A549 (cell line): ENCODE measurements around the gene LIPA. TPM values are rescaled to one million over a fixed set of nuclear protein-coding genes. Genes with fewer than 3 reads are reported as not detected.

ENCODE experiments used
- ATAC-seq, 2 experiments: fragments of 200-7000 bp in 1 of 2; fragments of >200 bp in 1 of 2; cut with Nextera tagmentation in 1 of 2; cut with Tn5 transposase in 1 of 2; 3 replicates each; pipeline versions ENCODE4 v1.8.0 to v1.9.1; 2018 to 2020; ENCODE audit warnings: mild to moderate bottlenecking in 1 of 2, moderate library complexity in 1 of 2
- CTCF ChIA-PET: fragments of 300-600 bp; sonication (Branson Sonifier 250); formaldehyde crosslinking; extraction: SDS; loops from one replicate; lab custom pipeline; 2021; ENCODE audit warnings: antibody characterized with exemption, inconsistent platforms; lab: Yijun Ruan, JAX
- POLR2A ChIA-PET: fragments of 350-600 bp; formaldehyde crosslinking; extraction: SDS; loops from one replicate; lab custom pipeline; 2021; ENCODE audit warnings: antibody characterized with exemption, inconsistent platforms; lab: Yijun Ruan, JAX
- DNase-seq, 2 experiments: peaks; one replicate each; pipeline versions ENCODE4 v3.0.0 to v3.0.0-alpha.2; 2011 to 2016; ENCODE audit warnings: low read depth in 1 of 2, low spot score in 1 of 2
- FAIRE-seq: peaks from 2 replicates; lab custom pipeline; 2011; peaks lifted over from hg19 to GRCh38; lab: Jason Lieb, UNC
- H3K27ac ChIP-seq, 2 experiments: fragments of >200 bp; sonication (Bioruptor Twin); formaldehyde crosslinking; 3 replicates each; pipeline ENCODE4 v1.5.1; 2016 to 2017
- H3K4me1 ChIP-seq: fragments of >200 bp; sonication (Bioruptor Twin); formaldehyde crosslinking; 3 replicates; pipeline ENCODE4 v1.6.1; 2016
- H3K4me2 ChIP-seq: fragments of >200 bp; sonication (Bioruptor Twin); formaldehyde crosslinking; 3 replicates; pipeline ENCODE4 v1.6.1; 2016
- H3K4me3 ChIP-seq: fragments of >200 bp; sonication (Bioruptor Twin); formaldehyde crosslinking; 3 replicates; pipeline ENCODE4 v1.5.1; 2016
- H3K9me3 ChIP-seq: fragments of >200 bp; sonication (Bioruptor Twin); formaldehyde crosslinking; 3 replicates; pipeline ENCODE4 v1.6.1; 2016
- BHLHE40 ChIP-seq: IDR thresholded peaks from 2 replicates; pipeline ENCODE4 v1.6.1; 2012; ENCODE audit warnings: low read depth, low read length, inconsistent platforms
- CBX8 ChIP-seq: fragments of 200-600 bp; sonication (generic); IDR thresholded peaks from 2 replicates; pipeline ENCODE4 v1.6.1; 2016
- CEBPB ChIP-seq, 2 experiments: fragments of >200 bp in 1 of 2; sonication (Bioruptor Twin) in 1 of 2; formaldehyde crosslinking in 1 of 2; IDR thresholded peaks; 2 replicates each; pipeline ENCODE4 v1.6.1; 2012 to 2016
- CHD4 ChIP-seq: fragments of 200-600 bp; sonication (generic); IDR thresholded peaks from 2 replicates; pipeline ENCODE4 v1.6.1; 2016; ENCODE audit warnings: antibody characterized with exemption, mild to moderate bottlenecking, borderline replicate concordance
- E2F6 ChIP-seq: IDR thresholded peaks from 2 replicates; pipeline ENCODE4 v1.6.1; 2012; ENCODE audit warnings: low read depth, borderline replicate concordance
- EHF ChIP-seq: fragments of 250-450 bp; sonication (Bioruptor Pico); IDR thresholded peaks from 2 replicates; pipeline ENCODE4 v1.5.0; 2020; ENCODE audit warnings: mild to moderate bottlenecking
- FOSB ChIP-seq: fragments of 250-450 bp; sonication (Bioruptor Pico); IDR thresholded peaks from 2 replicates; pipeline ENCODE4 v1.5.0; 2020; ENCODE audit warnings: mild to moderate bottlenecking, moderate library complexity
- HDAC2 ChIP-seq: fragments of 200-600 bp; sonication (generic); IDR thresholded peaks from 2 replicates; pipeline ENCODE4 v1.6.1; 2016
- HEYL ChIP-seq: fragments of 250-450 bp; sonication (Bioruptor Pico); IDR thresholded peaks from 2 replicates; pipeline ENCODE4 v1.8.0; 2021; ENCODE audit warnings: mild to moderate bottlenecking, moderate library complexity
- HOXB13 ChIP-seq: fragments of 250-450 bp; sonication (Bioruptor Pico); IDR thresholded peaks from 2 replicates; pipeline ENCODE4 v1.5.0; 2020; ENCODE audit warnings: low read depth, mild to moderate bottlenecking, moderate library complexity
- JUN ChIP-seq, 2 experiments: fragments of >200 bp; sonication (Bioruptor Twin); formaldehyde crosslinking; IDR thresholded peaks; 2 replicates in 1 of 2; 3 replicates in 1 of 2; pipeline ENCODE4 v1.6.1; 2016 to 2017
- NFE2L2 ChIP-seq: fragments of 150-350 bp; conservative IDR thresholded peaks from 2 replicates; pipeline ENCODE4 v1.6.1; 2014; ENCODE audit warnings: low read length
- PBX3 ChIP-seq: IDR thresholded peaks from 2 replicates; pipeline ENCODE4 v1.6.1; 2012
- RARB ChIP-seq: fragments of 250-450 bp; sonication (Bioruptor Pico); IDR thresholded peaks from 2 replicates; pipeline ENCODE4 v1.8.0; 2021; ENCODE audit warnings: mild to moderate bottlenecking, moderate library complexity
- REST ChIP-seq: fragments of 200-600 bp; sonication (generic); IDR thresholded peaks from 2 replicates; pipeline ENCODE4 v1.6.1; 2016; ENCODE audit warnings: antibody characterized with exemption, mild to moderate bottlenecking, moderate library complexity
- RNF2 ChIP-seq: fragments of 200-600 bp; sonication (generic); IDR thresholded peaks from 2 replicates; pipeline ENCODE4 v1.6.1; 2016; ENCODE audit warnings: low read depth, mild to moderate bottlenecking, antibody characterized with exemption, moderate library complexity, borderline replicate concordance
- SREBF2 ChIP-seq: fragments of 450-650 bp; IDR thresholded peaks from 2 replicates; pipeline ENCODE4 v1.6.1; 2014; ENCODE audit warnings: mild to moderate bottlenecking, moderate library complexity
- TP53 ChIP-seq: fragments of 250-450 bp; sonication (Bioruptor Pico); IDR thresholded peaks from 2 replicates; pipeline ENCODE4 v1.5.0; 2021; ENCODE audit warnings: mild to moderate bottlenecking, moderate library complexity
- WGBS: methylation state at CpG from one replicate; pipeline ENCODE4 v1.1.6; 2017; ENCODE audit errors: missing lambda C conversion rate; 5-methylcytosine and 5-hydroxymethylcytosine counted together
- polyA plus RNA-seq, 4 experiments: library from polyadenylated mRNA; depleted of rRNA in 3 of 4; stranded (reverse); fragments of >200 nt; fragmentation: RNase III in 1 of 4; extraction: RNeasy Plus Mini Kit Qiagen cat#74134 plus additional on column Dnase treatment in 1 of 4; gene quantifications; 2 replicates in 3 of 4; 3 replicates in 1 of 4; pipeline ENCODE4 v1.2.3, GENCODE V29; 2011 to 2017
- TF ChIP-seq, protein P1 (sequence below): fragments of >200 bp; sonication (Bioruptor Twin); formaldehyde crosslinking; IDR thresholded peaks from 3 replicates; pipeline ENCODE4 v1.5.1; 2016
- TF ChIP-seq, protein P2 (sequence below): fragments of >200 bp; sonication (Bioruptor Twin); formaldehyde crosslinking; IDR thresholded peaks from 3 replicates; pipeline ENCODE4 v1.6.1; 2016

The LIPA gene
- polyA plus RNA-seq, 2 of the 4 experiments (the other 2 are of a cell fraction): 51.2 to 80.2 TPM

DNA sequence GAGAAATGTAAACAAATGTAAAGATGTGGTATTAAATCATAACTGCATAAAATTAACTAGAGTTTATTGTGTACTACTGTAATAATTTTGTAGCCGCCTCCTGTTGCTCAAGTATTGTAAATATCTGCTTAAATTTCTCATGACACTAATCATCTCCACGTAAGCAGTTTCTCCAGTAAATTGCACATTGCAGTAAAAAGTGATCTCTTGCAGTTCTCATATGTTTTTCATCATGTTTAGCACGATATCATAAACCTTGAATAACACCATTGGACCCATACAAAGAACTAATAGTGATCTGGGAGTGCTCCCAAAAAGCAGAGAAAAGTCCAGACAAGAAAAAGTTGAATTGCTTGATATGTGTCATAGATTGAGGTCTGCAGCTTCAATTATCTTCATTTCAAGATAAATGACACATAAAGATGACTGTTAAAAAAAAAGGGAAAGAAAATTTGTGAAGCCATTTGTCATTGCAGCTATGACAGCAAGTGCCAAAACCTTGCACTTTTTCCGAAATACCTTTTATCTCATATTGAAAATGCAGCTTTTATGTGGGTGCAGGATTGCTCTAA is 15.3 kb downstream of the LIPA start:
- TF ChIP-seq EHF (CRISPR knock-in tag) (no peak), E2F6 (no peak), RARB (CRISPR knock-in tag) (no peak), HEYL (CRISPR knock-in tag) (no peak), NFE2L2 (no peak), REST (no peak), RNF2 (no peak), FOSB (CRISPR knock-in tag) (no peak), HDAC2 (no peak), CHD4 (no peak), CBX8 (no peak), TP53 (CRISPR knock-in tag) (no peak), PBX3 (no peak), CEBPB (IDR thresholded peaks at IDR 0.05) (no peak)
- TF ChIP-seq, protein P1, sequence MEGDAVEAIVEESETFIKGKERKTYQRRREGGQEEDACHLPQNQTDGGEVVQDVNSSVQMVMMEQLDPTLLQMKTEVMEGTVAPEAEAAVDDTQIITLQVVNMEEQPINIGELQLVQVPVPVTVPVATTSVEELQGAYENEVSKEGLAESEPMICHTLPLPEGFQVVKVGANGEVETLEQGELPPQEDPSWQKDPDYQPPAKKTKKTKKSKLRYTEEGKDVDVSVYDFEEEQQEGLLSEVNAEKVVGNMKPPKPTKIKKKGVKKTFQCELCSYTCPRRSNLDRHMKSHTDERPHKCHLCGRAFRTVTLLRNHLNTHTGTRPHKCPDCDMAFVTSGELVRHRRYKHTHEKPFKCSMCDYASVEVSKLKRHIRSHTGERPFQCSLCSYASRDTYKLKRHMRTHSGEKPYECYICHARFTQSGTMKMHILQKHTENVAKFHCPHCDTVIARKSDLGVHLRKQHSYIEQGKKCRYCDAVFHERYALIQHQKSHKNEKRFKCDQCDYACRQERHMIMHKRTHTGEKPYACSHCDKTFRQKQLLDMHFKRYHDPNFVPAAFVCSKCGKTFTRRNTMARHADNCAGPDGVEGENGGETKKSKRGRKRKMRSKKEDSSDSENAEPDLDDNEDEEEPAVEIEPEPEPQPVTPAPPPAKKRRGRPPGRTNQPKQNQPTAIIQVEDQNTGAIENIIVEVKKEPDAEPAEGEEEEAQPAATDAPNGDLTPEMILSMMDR: no peak
- FAIRE-seq: no peak
- DNase-seq: no peak
- WGBS: 77% methylated on average over 4 of the region's 4 CpGs
- no peak overlapping the region for H3K27ac ChIP-seq
- ChIA-PET POLR2A (no interaction called here), CTCF (interaction anchor here (1.7 kb wide), 1 partner anchor 18 kb away, joined by 11 read pairs; no protein-coding TSS in a partner anchor)
- no peaks in the 10 kb centered on the region for H3K9me3 ChIP-seq
- no peaks in the 10 kb centered on the region; the same call in 2 of the 3 replicates for H3K4me1 ChIP-seq
- no peak overlapping the region for H3K4me3 ChIP-seq
- no peak overlapping the region for H3K4me2 ChIP-seq
- no peak for ATAC-seq

DNA sequence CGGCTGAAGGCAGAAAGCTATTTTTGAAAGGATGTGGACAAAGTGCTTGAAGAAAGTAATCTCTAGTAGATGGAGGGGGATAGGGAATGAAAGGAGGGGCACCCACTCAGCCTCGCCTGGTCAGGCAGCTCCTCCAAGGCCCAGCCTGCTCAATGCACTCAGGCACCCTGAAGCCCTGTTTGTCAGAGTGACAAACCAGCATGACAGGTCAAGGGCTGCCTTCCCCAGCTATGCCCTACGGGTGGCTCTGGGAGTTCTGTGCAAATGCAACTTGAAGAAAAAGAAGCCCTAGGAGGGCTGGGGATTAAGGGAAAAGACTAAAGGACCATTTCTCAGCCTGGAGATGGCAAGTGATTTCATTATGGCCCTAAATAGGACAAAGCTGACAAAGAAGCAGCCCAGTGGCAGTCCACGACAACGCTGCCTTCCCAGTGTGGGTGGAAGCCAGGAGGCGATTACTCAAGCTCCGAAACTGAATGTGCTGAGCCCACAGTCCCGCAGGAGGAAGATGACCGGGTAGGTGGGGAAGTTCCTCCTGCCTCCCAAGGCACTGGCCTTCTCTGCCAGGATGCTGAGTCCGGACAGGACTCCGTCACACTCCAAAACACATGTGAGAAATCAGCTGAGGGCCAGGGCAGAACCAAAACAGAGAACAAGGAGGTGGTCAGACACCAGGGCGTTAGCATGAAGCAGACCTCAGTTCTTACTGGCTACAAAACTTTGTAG is 16.3 kb downstream of the LIPA start:
- H3K4me3 ChIP-seq: no peak overlapping the region
- ChIA-PET POLR2A (no interaction called here), CTCF (interaction anchor here (1.1 to 2.5 kb wide), 4 partner anchors 10 to 21 kb away, joined by 3 to 11 read pairs (median 8); partner anchors contain the start of gene LIPA)
- DNase-seq (no peak), FAIRE-seq (no peak), ATAC-seq (no peak)
- no peak for TF ChIP-seq SREBF2
- TF ChIP-seq, protein P2, sequence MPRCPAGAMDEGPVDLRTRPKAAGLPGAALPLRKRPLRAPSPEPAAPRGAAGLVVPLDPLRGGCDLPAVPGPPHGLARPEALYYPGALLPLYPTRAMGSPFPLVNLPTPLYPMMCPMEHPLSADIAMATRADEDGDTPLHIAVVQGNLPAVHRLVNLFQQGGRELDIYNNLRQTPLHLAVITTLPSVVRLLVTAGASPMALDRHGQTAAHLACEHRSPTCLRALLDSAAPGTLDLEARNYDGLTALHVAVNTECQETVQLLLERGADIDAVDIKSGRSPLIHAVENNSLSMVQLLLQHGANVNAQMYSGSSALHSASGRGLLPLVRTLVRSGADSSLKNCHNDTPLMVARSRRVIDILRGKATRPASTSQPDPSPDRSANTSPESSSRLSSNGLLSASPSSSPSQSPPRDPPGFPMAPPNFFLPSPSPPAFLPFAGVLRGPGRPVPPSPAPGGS: no peak
- TF ChIP-seq FOSB (CRISPR knock-in tag): no peak
- no peak for TF ChIP-seq HOXB13 (CRISPR knock-in tag)
- TF ChIP-seq JUN (IDR thresholded peaks at IDR 0.05): no peak
- no peak for TF ChIP-seq BHLHE40
- no peaks in the 10 kb centered on the region for H3K4me1 ChIP-seq
- H3K9me3 ChIP-seq: no peaks in the 10 kb centered on the region
- no peak overlapping the region for H3K4me2 ChIP-seq
- 87% methylated on average over 12 of the region's 12 CpGs for WGBS
- no peak overlapping the region for H3K27ac ChIP-seq
